ENCODE data around the gene TXNDC9.

DNA sequence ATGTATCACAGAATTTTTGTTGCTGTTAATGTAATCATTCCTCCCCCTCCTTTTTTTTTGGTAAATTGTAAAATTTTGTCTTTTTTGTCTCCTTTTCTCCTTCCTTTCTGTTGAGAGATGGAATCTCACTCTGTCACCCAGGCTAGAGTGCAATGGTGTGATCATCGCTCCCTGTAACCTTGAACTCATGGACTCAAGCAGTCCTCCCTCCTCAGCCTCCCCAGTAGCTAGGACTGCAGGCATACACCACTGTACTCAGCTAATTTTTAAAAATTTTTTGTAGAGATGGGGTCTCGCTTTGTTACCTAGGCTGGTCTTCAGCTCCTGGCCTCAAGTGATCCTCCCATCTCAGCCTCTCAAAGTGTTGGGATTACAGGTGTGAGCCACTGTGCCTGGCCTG, 6.4 kb upstream of the TXNDC9 start:
- TF ChIP-seq, protein P1, sequence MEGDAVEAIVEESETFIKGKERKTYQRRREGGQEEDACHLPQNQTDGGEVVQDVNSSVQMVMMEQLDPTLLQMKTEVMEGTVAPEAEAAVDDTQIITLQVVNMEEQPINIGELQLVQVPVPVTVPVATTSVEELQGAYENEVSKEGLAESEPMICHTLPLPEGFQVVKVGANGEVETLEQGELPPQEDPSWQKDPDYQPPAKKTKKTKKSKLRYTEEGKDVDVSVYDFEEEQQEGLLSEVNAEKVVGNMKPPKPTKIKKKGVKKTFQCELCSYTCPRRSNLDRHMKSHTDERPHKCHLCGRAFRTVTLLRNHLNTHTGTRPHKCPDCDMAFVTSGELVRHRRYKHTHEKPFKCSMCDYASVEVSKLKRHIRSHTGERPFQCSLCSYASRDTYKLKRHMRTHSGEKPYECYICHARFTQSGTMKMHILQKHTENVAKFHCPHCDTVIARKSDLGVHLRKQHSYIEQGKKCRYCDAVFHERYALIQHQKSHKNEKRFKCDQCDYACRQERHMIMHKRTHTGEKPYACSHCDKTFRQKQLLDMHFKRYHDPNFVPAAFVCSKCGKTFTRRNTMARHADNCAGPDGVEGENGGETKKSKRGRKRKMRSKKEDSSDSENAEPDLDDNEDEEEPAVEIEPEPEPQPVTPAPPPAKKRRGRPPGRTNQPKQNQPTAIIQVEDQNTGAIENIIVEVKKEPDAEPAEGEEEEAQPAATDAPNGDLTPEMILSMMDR (IDR thresholded peaks at IDR 0.05; ENCODE audit: low read depth, low read length, missing input control) = no peak
- TF ChIP-seq, protein P2, sequence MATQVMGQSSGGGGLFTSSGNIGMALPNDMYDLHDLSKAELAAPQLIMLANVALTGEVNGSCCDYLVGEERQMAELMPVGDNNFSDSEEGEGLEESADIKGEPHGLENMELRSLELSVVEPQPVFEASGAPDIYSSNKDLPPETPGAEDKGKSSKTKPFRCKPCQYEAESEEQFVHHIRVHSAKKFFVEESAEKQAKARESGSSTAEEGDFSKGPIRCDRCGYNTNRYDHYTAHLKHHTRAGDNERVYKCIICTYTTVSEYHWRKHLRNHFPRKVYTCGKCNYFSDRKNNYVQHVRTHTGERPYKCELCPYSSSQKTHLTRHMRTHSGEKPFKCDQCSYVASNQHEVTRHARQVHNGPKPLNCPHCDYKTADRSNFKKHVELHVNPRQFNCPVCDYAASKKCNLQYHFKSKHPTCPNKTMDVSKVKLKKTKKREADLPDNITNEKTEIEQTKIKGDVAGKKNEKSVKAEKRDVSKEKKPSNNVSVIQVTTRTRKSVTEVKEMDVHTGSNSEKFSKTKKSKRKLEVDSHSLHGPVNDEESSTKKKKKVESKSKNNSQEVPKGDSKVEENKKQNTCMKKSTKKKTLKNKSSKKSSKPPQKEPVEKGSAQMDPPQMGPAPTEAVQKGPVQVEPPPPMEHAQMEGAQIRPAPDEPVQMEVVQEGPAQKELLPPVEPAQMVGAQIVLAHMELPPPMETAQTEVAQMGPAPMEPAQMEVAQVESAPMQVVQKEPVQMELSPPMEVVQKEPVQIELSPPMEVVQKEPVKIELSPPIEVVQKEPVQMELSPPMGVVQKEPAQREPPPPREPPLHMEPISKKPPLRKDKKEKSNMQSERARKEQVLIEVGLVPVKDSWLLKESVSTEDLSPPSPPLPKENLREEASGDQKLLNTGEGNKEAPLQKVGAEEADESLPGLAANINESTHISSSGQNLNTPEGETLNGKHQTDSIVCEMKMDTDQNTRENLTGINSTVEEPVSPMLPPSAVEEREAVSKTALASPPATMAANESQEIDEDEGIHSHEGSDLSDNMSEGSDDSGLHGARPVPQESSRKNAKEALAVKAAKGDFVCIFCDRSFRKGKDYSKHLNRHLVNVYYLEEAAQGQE (IDR thresholded peaks at IDR 0.05) = no peak
- TF ChIP-seq FOXA1 (IDR thresholded peaks at IDR 0.05) = no peak
- no peak for TF ChIP-seq NR2F2 (IDR thresholded peaks at IDR 0.05)

Measured in liver (tissue), 3 donors.